ENCODE measurements around the gene IGSF23.

- TF ChIP-seq POLR2A (IDR thresholded peaks at IDR 0.05; ENCODE audit: low read depth, low read length) (no peak), POLR2AphosphoS5 (IDR thresholded peaks at IDR 0.05; ENCODE audit: low read depth, low read length) (no peak), TAF1 (IDR thresholded peaks at IDR 0.05; ENCODE audit: borderline replicate concordance, low read depth, low read length) (no peak)
Measured at GRCh38 chr19:44671400-44671799, 58.0 kb downstream of the IGSF23 start, which contains the start of gene CEACAM19.
